Psoas muscle (tissue), 8 donors: ENCODE data around the gene ACADL. TPM values are rescaled to one million over a fixed set of nuclear protein-coding genes. Genes with fewer than 3 reads are reported as not detected.
"Not testable (repeated sequence)": the region's sequence is repeated elsewhere in the genome, so short reads cannot be mapped to it uniquely, and the experiment has no call there.

Experiments used
- ATAC-seq, 4 donors: fragments of 200-7000 bp; cut with Tn5 transposase; one replicate each; pipeline ENCODE4 v1.9.1; 2020; ENCODE audit warnings: moderate library complexity in 3 of 4, mild to moderate bottlenecking in 2 of 4
- DNase-seq, 2 donors: peaks; one replicate each; pipeline ENCODE4 v3.0.0-alpha.2; 2020
- H3K27ac ChIP-seq: fragments of 200-600 bp; one replicate; pipeline ENCODE4 v1.8.0; 2022
- H3K27me3 ChIP-seq, 3 donors: fragments of 200-600 bp in 1 of 3; one replicate each; pipeline versions ENCODE4 v1.6.1 to v1.8.0; 2013 to 2022; ENCODE audit warnings: low read length in 2 of 3, mild to moderate bottlenecking in 2 of 3, moderate library complexity in 1 of 3; ENCODE audit not compliant: insufficient read depth in 3 of 3
- H3K36me3 ChIP-seq, 2 donors: fragments of 200-600 bp in 1 of 2; one replicate each; pipeline versions ENCODE4 v1.6.1 to v1.8.0; 2013 to 2022; ENCODE audit warnings: low read depth in 1 of 2, mild to moderate bottlenecking in 1 of 2, moderate library complexity in 1 of 2; ENCODE audit not compliant: insufficient read depth in 1 of 2
- H3K4me1 ChIP-seq: fragments of 200-600 bp; one replicate; pipeline ENCODE4 v1.8.0; 2022
- H3K4me3 ChIP-seq: fragments of 200-600 bp; one replicate; pipeline ENCODE4 v1.8.0; 2022; ENCODE audit warnings: mild to moderate bottlenecking
- H3K9me3 ChIP-seq: fragments of 200-600 bp; one replicate; pipeline ENCODE4 v1.8.0; 2022
- CTCF ChIP-seq: fragments of 200-600 bp; IDR thresholded peaks from one replicate; pipeline ENCODE4 v1.8.0; 2022; ENCODE audit warnings: antibody characterized with exemption
- WGBS, 3 donors: extraction: QIAGEN DNeasy Blood & Tissue Kit; methylation state at CpG; one replicate each; pipeline versions ENCODE4 v1.1.6 to v1.1.7; 2013; 5-methylcytosine and 5-hydroxymethylcytosine counted together
- intact Hi-C, 2 donors: fragments of 100-400 bp; cut with DNase I; formaldehyde crosslinking; loops; one replicate each; pipeline versions ENCODE4 v1.11.0 to v1.14.2; 2022
- polyA plus RNA-seq, 3 donors: library from polyadenylated mRNA; stranded (reverse); fragments of 200-250 nt; gene quantifications; one replicate each; pipeline ENCODE4 v1.2.3, GENCODE V29; 2013
- total RNA-seq, 4 donors: library from RNA; stranded (reverse); fragmentation: NEBNext Ultra II Directional in 2 of 4; extraction: Animal tissue kit (Norgen Biotek cat#: 25700) in 2 of 4; gene quantifications; one replicate each; pipeline versions ENCODE4 v1.2.1 to v1.2.4, GENCODE V29; 2021 to 2023
- donor health status: healthy with polysubstance abuse.
- donor health status: DM: no; HTN: no; CAD: no; lungs with moderate emphysema.
- donor health status: Bipolar disorder and iron deficiency.
- donor health status: healthy.
- donor health status: DM: yes; HTN: yes; CAD: no.
- donor health status: DM: no; HTN: no; CAD: no.
- donor health status: DM: no; HTN: no; CAD: no.
- donor health status: DM: yes; HTN: yes; CAD: no.

Gene ACADL
- total and polyA plus RNA-seq, 7 donors = 1.1 to 14.7 (median 6.8) TPM

- no peak overlapping the region for H3K27ac ChIP-seq
- DNase-seq (no peak), ATAC-seq (no peak)
- no peak for TF ChIP-seq CTCF
- no peaks in the 10 kb centered on the region for H3K27me3 ChIP-seq
- intact Hi-C loops = loop anchor here in 1 of 2 donors (10.0 kb wide), 1 partner anchor 175 kb away; the partner anchor contains the start of gene RPE
- no peaks in the 10 kb centered on the region for H3K4me1 ChIP-seq
- peaks cover 4% of the 10 kb centered on the region for H3K9me3 ChIP-seq
- H3K36me3 ChIP-seq = no peaks in the 10 kb centered on the region
- no peak overlapping the region for H3K4me3 ChIP-seq
Measured at GRCh38 chr2:210179351-210179990, 45.8 kb downstream of the ACADL start.

GRCh38 chr2:210177769-210178168 is 47.5 kb downstream of the ACADL start:
- H3K9me3 ChIP-seq = no peaks in the 10 kb centered on the region
- H3K4me1 ChIP-seq = peaks cover under 1% of the 10 kb centered on the region
- H3K27ac ChIP-seq = no peak overlapping the region
- no peaks in the 10 kb centered on the region for H3K27me3 ChIP-seq
- intact Hi-C loops = loop anchor here in 1 of 2 donors (10.0 kb wide), 1 partner anchor 173 kb away; the partner anchor contains the start of gene RPE
- DNase-seq (no peak), ATAC-seq (no peak)
- no peak for TF ChIP-seq CTCF
- WGBS, 3 donors = 50 to 95% (median 62%) methylated on average over 1 of the region's 1 CpG
- H3K36me3 ChIP-seq = no peaks in the 10 kb centered on the region
- no peak overlapping the region for H3K4me3 ChIP-seq

GRCh38 chr2:210177115-210177514 is 48.1 kb downstream of the ACADL start:
- H3K9me3 ChIP-seq, ATAC-seq, H3K27me3 ChIP-seq, H3K36me3 ChIP-seq, H3K27ac ChIP-seq, DNase-seq, H3K4me1 ChIP-seq, H3K4me3 ChIP-seq: not testable (repeated sequence)
- intact Hi-C loops = loop anchor here in 1 of 2 donors (10.0 kb wide), 1 partner anchor 172 kb away; the partner anchor contains the start of gene RPE
- 91 to 100% (median 98%) methylated on average over 1 of the region's 1 CpG for WGBS, 3 donors

- no peak for TF ChIP-seq CTCF
- DNase-seq (no peak), ATAC-seq (no peak)
- no peak overlapping the region for H3K27ac ChIP-seq
- no peaks in the 10 kb centered on the region for H3K9me3 ChIP-seq
- H3K36me3 ChIP-seq = no peaks in the 10 kb centered on the region
- no peak overlapping the region for H3K4me3 ChIP-seq
- H3K27me3 ChIP-seq = no peaks in the 10 kb centered on the region
- H3K4me1 ChIP-seq = peaks cover 11% of the 10 kb centered on the region
- intact Hi-C loops = loop anchor here in 1 of 2 donors (10.0 kb wide), 1 partner anchor 169 kb away; the partner anchor contains the start of gene RPE
Measured at GRCh38 chr2:210174086-210174485, 51.2 kb downstream of the ACADL start.

GRCh38 chr2:210172219-210172575 is 53.0 kb downstream of the ACADL start:
- DNase-seq (no peak), ATAC-seq (no peak)
- H3K9me3 ChIP-seq = no peaks in the 10 kb centered on the region
- H3K36me3 ChIP-seq = no peaks in the 10 kb centered on the region
- H3K4me1 ChIP-seq = peaks cover 26% of the 10 kb centered on the region
- 2 to 4% (median 3%) methylated on average over 8 of the region's 8 CpGs for WGBS, 3 donors
- H3K4me3 ChIP-seq = peak overlapping the region; percentile 86
- peak overlapping the region; percentile 99 for H3K27ac ChIP-seq
- intact Hi-C loops = loop anchor here in 1 of 2 donors (10.0 kb wide), 1 partner anchor 167 kb away; the partner anchor contains the start of gene RPE
- TF ChIP-seq CTCF = no peak
- H3K27me3 ChIP-seq = no peaks in the 10 kb centered on the region
